ENCODE measurements around the gene REPS2.

REPS2 gene

GRCh38 chrX:17038681-17039161, 92.3 kb downstream of the REPS2 start:
- DNase-seq: no peak

GRCh38 chrX:17039826-17040225, 93.4 kb downstream of the REPS2 start:
- DNase-seq: no peak

GRCh38 chrX:17040711-17041110, 94.3 kb downstream of the REPS2 start:
- no peak for DNase-seq

- DNase-seq: no peak
Measured at GRCh38 chrX:17042037-17042436, 95.6 kb downstream of the REPS2 start.

- DNase-seq: peak; percentile 32 to 42
Measured at GRCh38 chrX:17046478-17047097, 100.1 kb downstream of the REPS2 start.

GRCh38 chrX:17047224-17047623, 100.8 kb downstream of the REPS2 start:
- no peak for DNase-seq

- no peak for DNase-seq
Measured at GRCh38 chrX:17052210-17052609, 105.8 kb downstream of the REPS2 start.

- DNase-seq: no peak
Measured at GRCh38 chrX:17052793-17053192, 106.3 kb downstream of the REPS2 start.

GRCh38 chrX:17053502-17053901, 107.0 kb downstream of the REPS2 start:
- DNase-seq: no peak

- no peak for DNase-seq
Measured at GRCh38 chrX:17056868-17057608, 110.6 kb downstream of the REPS2 start.

GRCh38 chrX:17062065-17062464, 115.6 kb downstream of the REPS2 start:
- DNase-seq: no peak

- DNase-seq: no peak
Measured at GRCh38 chrX:17065100-17065499, 118.6 kb downstream of the REPS2 start.

- DNase-seq: no peak
Measured at GRCh38 chrX:17067534-17067933, 121.1 kb downstream of the REPS2 start.

GRCh38 chrX:17072301-17072700, 125.8 kb downstream of the REPS2 start:
- no peak for DNase-seq

GRCh38 chrX:17072721-17073230, 126.3 kb downstream of the REPS2 start:
- DNase-seq: no peak

- DNase-seq: no peak
Measured at GRCh38 chrX:17075004-17075403, 128.5 kb downstream of the REPS2 start.

GRCh38 chrX:17077361-17077760, 130.9 kb downstream of the REPS2 start:
- DNase-seq: no peak

- no peak for DNase-seq
Measured at GRCh38 chrX:17078031-17078720, 131.7 kb downstream of the REPS2 start.

GRCh38 chrX:17081511-17081910, 135.1 kb downstream of the REPS2 start:
- no peak for DNase-seq

GRCh38 chrX:17081968-17082367, 135.5 kb downstream of the REPS2 start:
- DNase-seq: no peak

GRCh38 chrX:17082831-17083230, 136.4 kb downstream of the REPS2 start:
- no peak for DNase-seq

GRCh38 chrX:17086317-17086716, 139.9 kb downstream of the REPS2 start:
- no peak for DNase-seq

GRCh38 chrX:17095161-17095560, 148.7 kb downstream of the REPS2 start:
- no peak for DNase-seq
